Neuronal stem cell (in vitro differentiated cells): ENCODE data around the gene TOX2.

Experiments used
- DNase-seq: peaks from one replicate; pipeline ENCODE4 v3.0.0-alpha.2; 2013; ENCODE audit warnings: low spot score
- H2AFZ ChIP-seq: one replicate; pipeline ENCODE4 v1.6.1; 2013; ENCODE audit warnings: mild to moderate bottlenecking, low read length, inconsistent platforms
- H2AK5ac ChIP-seq: 2 replicates; pipeline ENCODE4 v1.6.1; 2013; ENCODE audit warnings: low read depth, mild to moderate bottlenecking, inconsistent platforms, low read length, moderate library complexity, mixed read lengths
- H2BK120ac ChIP-seq: 2 replicates; pipeline ENCODE4 v1.6.1; 2013; ENCODE audit warnings: low read depth, mild to moderate bottlenecking, inconsistent platforms, low read length, moderate library complexity, mixed read lengths
- H2BK12ac ChIP-seq: one replicate; pipeline ENCODE4 v1.6.1; 2013; ENCODE audit warnings: low read length, inconsistent platforms
- H2BK15ac ChIP-seq: 2 replicates; pipeline ENCODE4 v1.6.1; 2013; ENCODE audit warnings: mild to moderate bottlenecking, low read length, inconsistent platforms, mixed read lengths
- H2BK5ac ChIP-seq: one replicate; pipeline ENCODE4 v1.6.1; 2013; ENCODE audit warnings: inconsistent platforms, mild to moderate bottlenecking, low read length, moderate library complexity
- H3K14ac ChIP-seq: one replicate; pipeline ENCODE4 v1.6.1; 2013; ENCODE audit warnings: low read length, inconsistent platforms
- H3K18ac ChIP-seq: 2 replicates; pipeline ENCODE4 v1.6.1; 2013; ENCODE audit warnings: low read length, inconsistent platforms
- H3K23ac ChIP-seq: 2 replicates; pipeline ENCODE4 v1.6.1; 2013; ENCODE audit warnings: low read depth, mild to moderate bottlenecking, mixed read lengths, low read length, inconsistent platforms; ENCODE audit not compliant: poor library complexity
- H3K27ac ChIP-seq: replicated peaks from 3 replicates; pipeline ENCODE4 v1.5.1; 2013; ENCODE audit warnings: low read length, inconsistent platforms
- H3K27me3 ChIP-seq, 3 experiments: 2 replicates each; pipeline ENCODE4 v1.6.1; 2013; ENCODE audit warnings: low read length in 3 of 3, mild to moderate bottlenecking in 2 of 3, inconsistent platforms in 1 of 3, low read depth in 1 of 3, mixed read lengths in 1 of 3, moderate library complexity in 1 of 3; ENCODE audit not compliant: control insufficient read depth in 3 of 3, insufficient read depth in 3 of 3
- H3K36me3 ChIP-seq, 2 donors: replicated peaks in 1 of 2; 2 replicates each; pipeline ENCODE4 v1.6.1; 2013; ENCODE audit warnings: low read length in 2 of 2; ENCODE audit not compliant: control insufficient read depth in 2 of 2, insufficient read depth in 2 of 2
- H3K4ac ChIP-seq: 2 replicates; pipeline ENCODE4 v1.6.1; 2013; ENCODE audit warnings: inconsistent platforms, mild to moderate bottlenecking, low read length, moderate library complexity
- H3K4me1 ChIP-seq, 2 donors: 1 replicate in 1 of 2; 2 replicates in 1 of 2; pipeline ENCODE4 v1.6.1; 2013; ENCODE audit warnings: low read length in 2 of 2, low read depth in 1 of 2; ENCODE audit not compliant: control insufficient read depth in 2 of 2, insufficient read depth in 1 of 2
- H3K4me2 ChIP-seq: one replicate; pipeline ENCODE4 v1.6.1; 2013; ENCODE audit warnings: mild to moderate bottlenecking, low read length, inconsistent platforms; ENCODE audit not compliant: insufficient read depth, poor library complexity, severe bottlenecking
- H3K4me3 ChIP-seq, 2 donors: 2 replicates each; pipeline ENCODE4 v1.5.1; 2013; ENCODE audit warnings: low read length in 2 of 2, mild to moderate bottlenecking in 2 of 2, inconsistent platforms in 1 of 2, moderate library complexity in 1 of 2
- H3K79me1 ChIP-seq: one replicate; pipeline ENCODE4 v1.6.1; 2013; ENCODE audit warnings: low read depth, mild to moderate bottlenecking, inconsistent platforms, low read length, moderate library complexity
- H3K9ac ChIP-seq: one replicate; pipeline ENCODE4 v1.6.1; 2013; ENCODE audit warnings: mild to moderate bottlenecking, low read depth, low read length, inconsistent platforms; ENCODE audit not compliant: poor library complexity
- H3K9me3 ChIP-seq, 2 donors: replicated peaks in 1 of 2; 2 replicates each; pipeline versions ENCODE3 to v1.6.1; 2013; ENCODE audit warnings: low read length in 2 of 2, mild to moderate bottlenecking in 2 of 2, inconsistent platforms in 1 of 2, low read depth in 1 of 2, mixed read lengths in 1 of 2, moderate library complexity in 1 of 2; ENCODE audit not compliant: control insufficient read depth in 2 of 2, insufficient read depth in 1 of 2
- H4K8ac ChIP-seq: one replicate; pipeline ENCODE4 v1.6.1; 2013; ENCODE audit warnings: low read depth, mild to moderate bottlenecking, inconsistent platforms, low read length, moderate library complexity
- H4K91ac ChIP-seq: one replicate; pipeline ENCODE4 v1.6.1; 2013; ENCODE audit warnings: low read length, low read depth, mild to moderate bottlenecking, inconsistent platforms; ENCODE audit not compliant: poor library complexity
- WGBS, 2 donors: extraction: QIAGEN DNeasy Blood & Tissue Kit; methylation state at CpG; one replicate each; pipeline ENCODE4 v1.1.7; 2013; ENCODE audit warnings: missing lambda C conversion rate in 2 of 2, mixed read lengths in 1 of 2; ENCODE audit not compliant: insufficient read length in 2 of 2, insufficient replicate concordance in 1 of 2; ENCODE audit errors: extremely low coverage in 2 of 2; 5-methylcytosine and 5-hydroxymethylcytosine counted together

TOX2 gene

DNA sequence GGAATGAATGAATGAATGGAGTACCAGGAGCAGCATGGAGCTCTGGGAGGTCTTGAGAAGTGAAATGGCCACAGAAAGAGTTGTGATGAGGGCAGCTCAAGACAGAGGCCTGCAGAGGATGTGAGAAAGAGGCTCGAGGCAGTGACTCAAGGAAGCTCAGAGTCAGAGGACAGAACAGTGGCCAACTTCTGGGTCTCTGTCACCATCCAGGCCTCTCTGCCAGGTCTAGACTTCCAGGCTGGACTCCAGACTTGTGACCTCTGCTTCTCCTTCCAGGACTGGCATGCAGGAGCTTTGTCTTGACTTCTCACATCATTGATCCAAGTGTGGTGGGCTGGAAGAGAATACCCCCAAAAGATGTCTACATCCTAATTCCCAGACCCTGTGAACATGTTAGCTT is 119.8 kb downstream of the TOX2 start:
- DNase-seq, result no peak
- Histone ChIP-seq H3K4me1 (no peaks in the 10 kb centered on the region), H4K91ac (no peak overlapping the region), H3K27me3 (peaks cover 0 to 2% (median 2%) of the 10 kb centered on the region in 3 experiments), H4K8ac (no peak overlapping the region), H2BK12ac (no peak overlapping the region), H3K14ac (no peak overlapping the region), H2AK5ac (no peak overlapping the region), H3K4ac (no peak overlapping the region), H2BK5ac (no peak overlapping the region), H3K27ac (no peak overlapping the region), H3K9ac (no peak overlapping the region), H2BK120ac (no peak overlapping the region), H3K79me1 (no peaks in the 10 kb centered on the region), H3K4me2 (no peak overlapping the region), H3K9me3 (peaks cover 0 to 6% of the 10 kb centered on the region in 2 donors), H2AFZ (no peak overlapping the region), H3K18ac (no peak overlapping the region), H3K4me3 (no peak overlapping the region), H3K36me3 (no peaks in the 10 kb centered on the region), H3K23ac (no peak overlapping the region), H2BK15ac (no peak overlapping the region)
- no CpG with 5 or more reads among the region's 1 CpG for WGBS, 2 donors

DNA sequence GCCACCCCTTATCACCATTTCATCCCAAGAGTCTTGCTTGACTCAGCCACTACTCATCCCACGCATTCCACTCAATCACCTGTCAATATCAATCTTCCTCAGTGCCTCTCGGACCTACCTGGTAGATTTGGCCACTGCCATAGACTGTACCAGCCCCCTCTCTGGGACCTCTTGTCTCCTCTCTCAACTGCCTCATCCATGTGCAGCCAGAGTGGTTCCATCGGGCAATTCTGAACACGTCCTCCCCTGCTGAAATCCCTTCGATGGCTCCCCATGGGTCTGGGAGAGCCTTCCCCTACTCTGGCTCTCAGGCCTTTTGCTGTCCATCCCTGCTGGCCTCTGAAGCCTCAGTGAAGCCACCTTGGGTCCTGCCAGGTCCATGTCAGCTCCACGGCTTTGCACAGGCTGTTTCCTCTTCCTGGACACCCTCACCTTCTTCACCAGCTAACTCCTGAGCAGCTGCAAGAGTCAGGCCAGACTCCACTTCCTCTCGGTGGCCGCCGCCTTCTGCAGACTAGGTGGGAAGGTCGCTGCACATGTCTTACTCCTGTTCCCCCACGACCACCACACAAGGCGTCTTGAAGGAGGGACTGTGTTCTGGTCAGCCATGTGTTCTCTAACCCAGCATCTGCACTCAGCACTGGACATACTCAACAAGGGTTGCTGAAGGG is 120.4 kb downstream of the TOX2 start:
- peak overlapping the region; percentile 27 for H3K9ac ChIP-seq
- H3K4ac ChIP-seq, result no peak overlapping the region
- H3K18ac ChIP-seq, result peak overlapping the region; percentile 37
- H2AFZ ChIP-seq, result no peak overlapping the region
- no peak overlapping the region for H3K4me2 ChIP-seq
- WGBS, 2 donors, result no CpG with 5 or more reads among the region's 12 CpGs
- no peak for DNase-seq
- no peak overlapping the region for H4K91ac ChIP-seq
- H3K4me3 ChIP-seq, result no peak overlapping the region
- no peak overlapping the region for H3K27ac ChIP-seq
- H3K14ac ChIP-seq, result peak overlapping the region; percentile 26
- peak overlapping the region; percentile 68 for H2BK5ac ChIP-seq
- H2BK120ac ChIP-seq, result no peak overlapping the region
- H4K8ac ChIP-seq, result no peak overlapping the region
- H3K9me3 ChIP-seq, result peaks cover 0 to 6% of the 10 kb centered on the region in 2 donors
- peaks cover 0 to 2% (median 2%) of the 10 kb centered on the region in 3 experiments for H3K27me3 ChIP-seq
- no peak overlapping the region for H2BK12ac ChIP-seq
- H3K79me1 ChIP-seq, result no peaks in the 10 kb centered on the region
- peak overlapping the region; percentile 21 for H2BK15ac ChIP-seq
- no peaks in the 10 kb centered on the region for H3K36me3 ChIP-seq
- no peak overlapping the region for H3K23ac ChIP-seq
- H3K4me1 ChIP-seq, result no peaks in the 10 kb centered on the region
- H2AK5ac ChIP-seq, result no peak overlapping the region

DNA sequence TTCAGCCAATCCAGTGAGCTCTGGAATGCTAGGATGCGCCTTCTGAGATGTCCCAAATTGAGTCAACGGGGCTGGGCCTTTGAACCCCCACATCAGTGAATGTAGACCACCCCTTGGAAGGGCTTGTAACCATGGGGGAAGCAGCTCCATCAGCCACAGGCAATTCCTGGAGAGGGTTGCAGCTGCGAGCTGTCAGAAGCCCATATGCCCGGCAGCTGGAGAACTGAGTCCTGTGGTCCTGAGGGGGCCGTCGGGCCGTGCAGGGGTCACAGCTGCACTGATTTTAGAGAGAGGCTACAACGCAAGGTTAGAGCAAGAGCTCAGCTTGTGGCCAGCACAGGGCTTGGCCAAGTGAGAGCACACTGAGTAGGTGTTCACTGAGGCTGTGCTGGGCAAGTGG is 121.3 kb downstream of the TOX2 start:
- H3K23ac ChIP-seq, result no peak overlapping the region
- H3K4ac ChIP-seq, result peak overlapping the region; percentile 70
- no peak overlapping the region for H2AK5ac ChIP-seq
- DNase-seq, result no peak
- no peak overlapping the region for H2BK12ac ChIP-seq
- WGBS, 2 donors, result no CpG with 5 or more reads among the region's 8 CpGs
- H3K27ac ChIP-seq, result no peak overlapping the region
- H3K4me3 ChIP-seq, result no peak overlapping the region
- H3K4me1 ChIP-seq, result no peaks in the 10 kb centered on the region
- H3K18ac ChIP-seq, result no peak overlapping the region
- H3K27me3 ChIP-seq, result peaks cover 0 to 3% (median 2%) of the 10 kb centered on the region in 3 experiments
- no peaks in the 10 kb centered on the region for H3K79me1 ChIP-seq
- H4K8ac ChIP-seq, result no peak overlapping the region
- no peak overlapping the region for H3K14ac ChIP-seq
- H3K9me3 ChIP-seq, result peaks cover 0 to 4% of the 10 kb centered on the region in 2 donors
- H4K91ac ChIP-seq, result no peak overlapping the region
- no peak overlapping the region for H2BK5ac ChIP-seq
- H2AFZ ChIP-seq, result no peak overlapping the region
- H3K9ac ChIP-seq, result no peak overlapping the region
- no peak overlapping the region for H2BK120ac ChIP-seq
- H3K36me3 ChIP-seq, result no peaks in the 10 kb centered on the region
- no peak overlapping the region for H2BK15ac ChIP-seq
- no peak overlapping the region for H3K4me2 ChIP-seq

DNA sequence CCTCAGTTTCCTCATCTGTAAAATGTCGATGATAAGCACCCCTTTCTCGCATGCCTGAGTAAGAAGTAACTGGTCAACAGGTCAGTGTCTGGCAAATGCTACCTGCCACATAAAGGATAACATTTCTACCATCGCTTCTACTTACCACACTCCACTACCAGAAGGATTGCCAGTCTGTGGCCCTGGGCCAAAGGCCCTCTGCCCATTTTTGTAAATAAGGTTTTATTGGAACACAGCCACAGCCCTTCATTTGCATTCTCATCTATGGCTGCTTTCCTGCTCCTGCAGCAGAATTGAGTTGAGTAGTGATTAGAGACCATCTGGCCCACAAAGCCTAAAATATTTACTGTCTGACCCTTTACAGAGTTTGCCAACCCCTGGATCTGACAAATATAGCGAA is 121.8 kb downstream of the TOX2 start:
- no peak for DNase-seq
- peaks cover 0 to 5% (median 2%) of the 10 kb centered on the region in 3 experiments for H3K27me3 ChIP-seq
- H3K27ac ChIP-seq, result no peak overlapping the region

More for the DNA sequence above, 121.8 kb downstream of the TOX2 start:
- H4K91ac ChIP-seq, result no peak overlapping the region
- H3K4ac ChIP-seq, result no peak overlapping the region
- no CpG with 5 or more reads among the region's 4 CpGs for WGBS, 2 donors
- H3K36me3 ChIP-seq, result no peaks in the 10 kb centered on the region
- H4K8ac ChIP-seq, result no peak overlapping the region
- H3K9me3 ChIP-seq, result no peaks in the 10 kb centered on the region
- H2BK120ac ChIP-seq, result no peak overlapping the region
- no peak overlapping the region for H3K14ac ChIP-seq
- H3K4me3 ChIP-seq, result no peak overlapping the region
- H3K18ac ChIP-seq, result no peak overlapping the region
- no peaks in the 10 kb centered on the region for H3K4me1 ChIP-seq
- H3K4me2 ChIP-seq, result no peak overlapping the region
- H2AK5ac ChIP-seq, result no peak overlapping the region
- no peaks in the 10 kb centered on the region for H3K79me1 ChIP-seq
- no peak overlapping the region for H2BK12ac ChIP-seq
- H2BK15ac ChIP-seq, result no peak overlapping the region
- no peak overlapping the region for H3K9ac ChIP-seq
- no peak overlapping the region for H3K23ac ChIP-seq
- H2AFZ ChIP-seq, result no peak overlapping the region
- no peak overlapping the region for H2BK5ac ChIP-seq
